HG03108 (cell line): ENCODE measurements around the gene UBE2D1.
A peak's percentile ranks its signal among the peaks of the same experiment; 100 is the strongest.

Experiments
- ATAC-seq: cut with Tn5 transposase; IDR thresholded peaks from one replicate; pipeline ENCODE4 v1.9.1; 2021; ENCODE audit warnings: moderate library complexity; ENCODE audit not compliant: unreplicated experiment

UBE2D1 gene

DNA sequence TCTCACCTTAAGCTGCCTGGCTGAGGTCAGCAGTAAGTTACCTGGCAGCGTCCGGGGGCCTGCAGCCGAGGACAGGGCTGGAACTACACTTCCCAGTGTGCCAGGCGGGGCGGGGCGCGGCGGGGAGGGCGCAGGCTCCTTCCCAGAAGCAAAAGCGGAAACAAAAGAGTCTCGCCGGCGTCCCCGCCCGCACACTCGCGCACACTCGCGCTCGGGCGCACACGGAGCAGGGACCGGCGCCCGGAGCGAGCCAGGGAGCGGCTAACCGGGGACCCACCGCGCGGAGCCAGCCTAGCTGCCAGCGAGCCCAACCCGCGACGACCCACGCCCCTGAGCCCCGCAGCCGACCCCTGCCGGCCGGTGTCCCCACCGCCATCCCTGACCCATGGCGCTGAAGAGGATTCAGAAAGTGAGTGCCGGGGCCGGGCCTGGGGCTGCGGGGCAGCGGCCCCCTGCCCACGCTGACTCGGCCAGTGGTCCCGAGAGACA is at the start of gene UBE2D1:
Gene UBE2D1, plus strand, starts transcription at position 190 of the 489 bp plus-strand sequence. Its CDS starts 196 bp downstream, at position 386.
- ATAC-seq = peak; percentile 97

DNA sequence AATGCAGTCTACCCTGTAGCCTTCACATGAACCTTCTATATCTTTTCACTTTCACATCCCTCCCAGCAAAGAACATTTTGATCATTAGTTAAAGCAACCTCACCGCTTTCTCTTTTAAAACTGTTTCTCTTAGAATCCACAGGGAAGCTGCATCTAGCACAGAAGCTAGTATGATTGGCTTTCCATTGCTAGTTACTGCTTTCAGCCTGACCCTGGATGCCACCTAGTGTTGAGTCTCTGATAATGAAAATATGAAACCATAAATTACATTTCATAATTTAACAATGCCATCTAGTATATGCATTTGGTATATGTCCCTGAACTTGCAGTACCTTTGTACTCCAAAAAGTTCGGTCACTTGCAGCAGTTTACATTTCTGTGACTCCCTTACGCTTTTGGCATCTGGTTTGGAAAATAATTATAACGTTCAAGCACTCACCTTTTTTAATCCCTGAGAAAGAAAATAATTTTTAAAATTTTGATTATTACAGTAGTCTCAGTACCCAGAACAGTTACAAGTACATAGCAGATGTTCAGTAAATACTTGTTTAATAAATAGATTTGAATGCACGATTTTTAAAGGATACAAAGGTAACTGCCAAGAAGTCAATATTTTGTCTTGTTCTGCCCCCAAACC is 43.1 kb upstream of the UBE2D1 start:
- ATAC-seq = peak; percentile 74

- no peak for ATAC-seq
Measured at GRCh38 chr10:58293989-58294388, 40.8 kb upstream of the UBE2D1 start.

DNA sequence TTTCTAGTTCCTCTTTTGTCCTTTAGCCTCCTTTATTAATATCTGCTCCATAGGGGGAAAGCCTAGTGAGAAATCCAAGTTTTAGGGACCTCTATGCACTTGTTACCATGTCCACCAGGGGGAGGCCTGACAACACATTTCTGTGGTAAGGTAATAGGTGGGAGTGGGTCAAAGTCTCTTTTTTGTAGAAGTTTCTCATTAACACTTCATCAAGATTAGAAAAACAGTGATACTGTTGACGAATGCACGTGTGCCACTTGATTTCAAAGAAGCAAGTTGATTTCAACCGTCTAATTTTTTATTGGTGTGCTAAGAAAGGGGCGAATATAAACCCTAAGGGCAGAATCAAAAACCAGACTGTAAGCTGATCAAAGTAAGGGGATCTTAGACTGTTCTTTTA is 35.2 kb upstream of the UBE2D1 start:
- peak; percentile 86 for ATAC-seq

DNA sequence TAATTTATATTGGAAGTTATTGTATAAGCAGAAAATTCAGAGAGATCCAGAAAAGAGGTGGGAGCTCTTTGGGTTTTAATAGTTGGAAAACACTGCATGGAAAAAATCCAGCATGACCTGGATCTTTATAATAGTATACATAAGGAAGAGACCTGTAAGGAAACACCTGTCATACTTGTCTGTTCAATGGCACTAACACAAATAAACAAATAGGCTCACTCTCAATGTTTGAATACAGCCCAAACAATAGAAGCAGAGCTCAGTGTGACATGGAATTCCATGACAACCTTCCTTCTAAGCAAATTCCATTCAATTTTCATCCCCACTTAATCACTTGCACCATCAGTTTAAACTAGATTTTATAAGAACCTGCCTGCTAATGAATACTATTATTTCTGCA is 34.1 kb upstream of the UBE2D1 start:
- no peak for ATAC-seq

GRCh38 chr10:58302254-58302653 is 32.6 kb upstream of the UBE2D1 start:
- no peak for ATAC-seq

DNA sequence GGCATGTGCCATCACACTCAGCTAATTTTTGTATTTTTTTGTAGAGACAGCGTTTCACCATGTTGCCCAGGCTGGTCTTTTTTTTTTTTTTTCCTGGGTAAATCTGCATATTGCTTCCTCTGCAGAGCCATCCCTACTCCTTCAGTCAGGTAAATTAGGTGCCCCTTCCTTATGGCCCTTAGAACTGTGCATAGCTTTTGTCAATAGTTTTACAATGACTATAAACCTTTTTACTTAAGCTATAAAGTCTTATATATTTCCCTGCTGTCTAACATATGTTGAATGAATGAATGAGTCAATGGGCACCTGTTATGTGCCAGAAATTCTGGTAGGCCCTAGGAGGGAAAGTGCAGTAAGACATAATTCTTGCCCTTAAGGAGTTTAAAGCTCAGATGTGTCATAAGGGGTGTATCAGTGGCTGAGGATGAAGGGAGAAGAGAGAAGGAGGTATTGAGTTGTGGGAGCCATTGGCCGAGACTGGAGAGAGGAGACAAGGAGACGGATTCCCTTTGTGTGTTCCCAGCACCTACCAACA is 30.6 kb upstream of the UBE2D1 start:
- ATAC-seq = no peak

DNA sequence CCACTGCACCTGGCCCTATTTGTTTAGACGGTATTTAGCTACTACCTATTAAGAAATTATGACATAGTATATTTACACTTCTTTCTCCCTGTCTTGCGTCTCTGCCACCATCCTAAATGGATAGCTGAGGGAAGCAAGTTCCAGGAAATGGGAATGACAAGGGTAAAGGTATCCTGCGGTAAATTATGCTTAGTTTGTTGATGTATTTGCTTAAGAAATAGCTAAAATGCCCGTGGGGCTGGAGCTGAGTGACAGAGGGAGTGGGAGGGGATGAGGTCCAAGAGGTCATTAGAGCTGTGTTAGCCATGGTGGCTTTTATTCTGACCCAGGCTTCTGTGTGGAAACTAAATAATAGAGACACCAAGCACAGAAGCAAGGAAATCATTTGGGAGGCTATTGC is 29.0 kb upstream of the UBE2D1 start:
- no peak for ATAC-seq

GRCh38 chr10:58307676-58308075 is 27.1 kb upstream of the UBE2D1 start:
- ATAC-seq = no peak

GRCh38 chr10:58311026-58311425 is 23.8 kb upstream of the UBE2D1 start:
- ATAC-seq = no peak

DNA sequence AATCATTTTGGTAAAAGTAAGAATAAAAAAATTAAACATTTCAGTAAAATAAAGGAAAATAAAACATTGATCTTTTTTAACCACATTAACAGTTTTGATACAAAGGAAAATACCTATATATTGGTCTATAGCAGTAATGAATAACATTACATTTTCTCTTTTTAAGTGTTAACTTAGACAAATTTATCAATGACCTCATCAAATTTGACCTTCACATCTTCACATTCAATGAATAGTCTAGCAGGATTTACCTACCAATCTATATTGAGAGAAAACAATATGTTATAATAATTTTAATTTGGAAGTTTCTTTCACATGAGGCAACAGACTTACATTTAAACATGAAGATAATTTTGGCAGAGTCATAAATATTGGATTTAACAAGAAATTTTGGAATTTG is 17.9 kb upstream of the UBE2D1 start:
- no peak for ATAC-seq

- ATAC-seq = no peak
Measured at GRCh38 chr10:58318346-58318745, 16.5 kb upstream of the UBE2D1 start.

- no peak for ATAC-seq
Measured at GRCh38 chr10:58319599-58319998, 15.2 kb upstream of the UBE2D1 start.

DNA sequence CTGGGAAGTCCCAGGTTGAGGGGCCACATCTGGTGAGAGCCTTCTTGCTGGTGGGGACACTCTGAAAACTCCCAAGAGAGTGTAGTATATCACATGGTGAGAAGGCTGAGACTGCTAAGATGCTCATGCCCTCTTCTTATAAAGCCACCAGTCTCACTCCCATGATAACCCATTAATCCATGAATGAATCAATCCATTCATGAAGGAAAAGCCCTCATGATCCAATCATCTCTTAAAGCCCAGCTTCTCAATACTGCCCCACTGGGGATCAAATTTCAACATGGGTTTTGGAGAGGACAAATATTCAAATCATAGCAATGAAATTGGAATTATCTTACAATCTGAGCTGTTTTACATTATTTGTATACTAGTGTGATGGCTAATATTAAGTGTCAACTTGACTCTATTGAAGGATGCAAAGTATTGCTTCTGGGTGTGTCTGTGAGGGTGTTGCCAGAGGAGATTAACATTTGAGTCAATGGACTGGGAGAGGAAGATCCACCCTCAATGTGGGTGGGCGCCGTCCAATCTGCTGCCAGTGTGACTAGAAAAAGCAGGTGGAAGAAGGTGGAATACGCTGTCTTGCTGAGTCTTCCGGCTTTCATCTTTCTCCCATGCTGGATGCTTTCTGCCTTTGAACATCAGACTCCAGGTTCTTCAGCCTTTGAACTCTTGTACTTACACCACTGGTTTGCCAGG is 14.3 kb upstream of the UBE2D1 start:
- ATAC-seq = no peak

- peak; percentile 71 for ATAC-seq
Measured at GRCh38 chr10:58322072-58322834, 12.6 kb upstream of the UBE2D1 start.

DNA sequence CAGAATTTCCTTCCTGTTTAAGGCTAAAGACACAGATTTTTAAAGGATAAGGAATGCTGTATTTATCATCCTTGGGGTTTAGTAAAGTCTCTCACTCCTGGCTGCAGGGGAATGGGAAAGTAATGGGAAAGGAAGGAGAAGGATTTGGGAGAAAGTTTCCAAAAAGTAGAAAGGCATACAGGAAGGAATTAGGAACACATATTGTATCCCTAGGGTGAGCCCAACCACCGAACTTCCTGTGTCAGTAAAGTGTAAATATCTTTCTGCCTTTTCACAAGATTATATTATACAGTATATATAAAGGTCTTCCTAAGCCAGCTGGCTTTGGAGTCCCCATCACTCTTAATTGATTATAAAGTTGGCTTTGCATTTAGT is 12.0 kb upstream of the UBE2D1 start:
- ATAC-seq = no peak

DNA sequence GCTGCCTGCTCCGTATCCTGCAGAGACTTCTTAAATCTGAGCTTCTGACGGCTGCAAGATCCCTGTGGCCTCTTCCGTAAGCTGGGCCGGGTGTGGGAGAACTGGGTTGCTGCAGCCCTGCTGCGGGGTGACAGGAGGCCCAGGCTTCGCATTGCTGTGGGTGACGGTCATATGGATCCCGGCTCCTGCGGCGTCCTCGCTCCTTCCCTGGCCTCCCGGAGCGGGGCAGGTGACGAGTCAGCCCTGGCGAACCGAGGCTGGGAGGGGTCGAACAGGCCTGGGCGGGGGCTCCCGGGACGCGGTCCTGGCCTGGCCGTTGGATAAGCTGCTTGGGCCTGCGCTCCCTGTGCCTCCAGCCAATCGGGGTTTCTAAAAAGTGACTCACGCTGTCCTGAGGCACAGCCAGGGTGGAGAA is 7.8 kb upstream of the UBE2D1 start:
- ATAC-seq = no peak

DNA sequence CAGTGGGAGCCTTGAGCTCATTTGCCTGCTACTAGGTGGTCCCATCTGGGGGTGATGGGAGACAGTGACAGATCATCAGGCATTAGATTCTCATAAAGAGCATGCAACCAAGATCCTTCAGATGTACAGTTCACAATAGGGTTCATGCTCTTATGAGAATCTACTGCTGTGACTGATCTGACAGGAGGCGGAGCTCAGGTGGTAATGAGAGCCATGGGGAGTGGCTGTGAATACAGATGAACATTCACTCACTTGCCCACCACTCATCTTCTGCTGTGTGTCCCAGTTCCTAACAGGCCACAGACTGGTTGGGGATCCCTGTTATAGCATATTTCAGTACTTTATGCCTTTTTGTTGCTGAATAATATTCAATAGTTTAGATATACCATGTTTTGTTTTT is 6.6 kb upstream of the UBE2D1 start:
- no peak for ATAC-seq

- ATAC-seq = no peak
Measured at GRCh38 chr10:58330431-58330830, 4.4 kb upstream of the UBE2D1 start.

GRCh38 chr10:58331646-58332045 is 3.2 kb upstream of the UBE2D1 start:
- no peak for ATAC-seq

GRCh38 chr10:58335306-58336005 is 650 bp downstream of the UBE2D1 start:
- peak; percentile 32 for ATAC-seq
